GM12874 (cell line): ENCODE measurements around the gene SYT2.

ENCODE experiments used
- TF ChIP-seq, protein P1 (sequence below): IDR thresholded peaks from 2 replicates; pipeline ENCODE4 v1.5.1; 2011; ENCODE audit warnings: low read depth, mild to moderate bottlenecking, control low read depth, low read length, moderate library complexity; ENCODE audit not compliant: insufficient read depth

Gene SYT2

DNA sequence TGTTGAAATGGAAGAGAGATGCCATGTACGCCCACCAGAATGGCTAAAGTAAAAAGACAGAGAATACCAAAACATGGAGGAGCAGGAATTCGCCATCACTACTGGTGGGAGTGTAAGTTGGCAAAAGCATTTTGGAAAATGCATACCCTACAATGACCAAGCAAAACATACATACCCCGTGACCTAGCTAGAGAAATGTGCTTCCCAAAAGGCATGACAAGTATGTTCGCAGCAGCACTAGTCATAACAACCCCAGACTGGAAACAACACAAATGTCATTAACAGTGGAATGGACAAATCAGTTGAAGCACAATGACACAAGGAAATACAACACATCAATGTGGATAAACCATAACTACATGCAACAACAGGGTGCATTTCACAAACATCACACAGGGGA, 27.2 kb downstream of the SYT2 start:
- TF ChIP-seq, protein P1, sequence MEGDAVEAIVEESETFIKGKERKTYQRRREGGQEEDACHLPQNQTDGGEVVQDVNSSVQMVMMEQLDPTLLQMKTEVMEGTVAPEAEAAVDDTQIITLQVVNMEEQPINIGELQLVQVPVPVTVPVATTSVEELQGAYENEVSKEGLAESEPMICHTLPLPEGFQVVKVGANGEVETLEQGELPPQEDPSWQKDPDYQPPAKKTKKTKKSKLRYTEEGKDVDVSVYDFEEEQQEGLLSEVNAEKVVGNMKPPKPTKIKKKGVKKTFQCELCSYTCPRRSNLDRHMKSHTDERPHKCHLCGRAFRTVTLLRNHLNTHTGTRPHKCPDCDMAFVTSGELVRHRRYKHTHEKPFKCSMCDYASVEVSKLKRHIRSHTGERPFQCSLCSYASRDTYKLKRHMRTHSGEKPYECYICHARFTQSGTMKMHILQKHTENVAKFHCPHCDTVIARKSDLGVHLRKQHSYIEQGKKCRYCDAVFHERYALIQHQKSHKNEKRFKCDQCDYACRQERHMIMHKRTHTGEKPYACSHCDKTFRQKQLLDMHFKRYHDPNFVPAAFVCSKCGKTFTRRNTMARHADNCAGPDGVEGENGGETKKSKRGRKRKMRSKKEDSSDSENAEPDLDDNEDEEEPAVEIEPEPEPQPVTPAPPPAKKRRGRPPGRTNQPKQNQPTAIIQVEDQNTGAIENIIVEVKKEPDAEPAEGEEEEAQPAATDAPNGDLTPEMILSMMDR, result no peak

DNA sequence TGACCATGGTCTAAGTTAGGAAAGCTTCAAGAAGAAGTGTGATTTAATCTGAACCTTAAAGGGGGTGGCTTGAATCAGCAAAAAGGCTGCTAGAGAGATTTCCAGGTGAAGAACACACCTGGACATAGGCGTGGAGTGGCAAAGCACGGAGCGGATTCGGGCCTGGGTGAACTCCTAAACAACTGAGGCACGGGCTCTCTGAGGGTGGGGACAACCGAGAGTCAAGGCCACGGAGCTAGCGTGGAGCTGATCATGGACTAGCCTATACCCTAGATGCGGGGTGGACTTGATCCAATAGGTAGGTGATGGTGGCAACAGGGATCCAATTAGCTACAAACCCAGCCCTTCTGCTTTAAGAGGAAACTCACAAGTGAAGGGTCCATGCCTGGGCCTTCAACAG, 27.8 kb downstream of the SYT2 start:
- TF ChIP-seq, protein P1, result no peak

DNA sequence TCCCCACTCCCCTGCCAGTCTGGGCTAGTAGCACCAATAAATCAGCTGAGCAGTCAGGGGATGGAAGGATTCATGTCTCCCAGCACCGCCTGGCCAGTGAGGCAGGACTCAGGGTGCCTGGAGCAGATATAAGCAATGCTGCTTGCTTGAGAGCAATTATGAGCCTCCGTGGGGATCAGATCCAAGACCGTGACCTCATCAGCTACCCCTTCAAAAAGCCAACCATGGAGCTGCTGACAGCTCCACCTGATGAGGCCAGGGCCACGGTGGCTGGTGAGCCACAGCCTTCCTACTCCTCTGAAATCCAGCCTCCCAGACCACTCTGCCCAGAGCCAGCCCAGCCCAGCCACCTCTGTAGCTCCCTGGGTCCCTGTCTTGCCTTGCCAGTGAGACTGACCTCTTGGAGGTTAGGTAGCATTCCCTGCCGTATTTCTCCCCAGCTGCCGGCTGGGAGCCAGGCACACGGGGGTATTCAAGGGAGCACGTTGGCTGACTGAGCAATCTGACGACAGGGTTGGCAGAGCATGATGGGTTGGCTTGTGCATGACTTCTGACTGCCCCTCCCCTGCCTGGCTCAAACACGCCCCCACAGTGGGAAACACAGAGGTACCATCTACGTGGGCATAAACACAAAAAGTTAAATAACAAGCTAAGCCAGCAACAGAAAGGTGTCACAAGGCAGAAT, 28.4 kb downstream of the SYT2 start:
- TF ChIP-seq, protein P1, result no peak

DNA sequence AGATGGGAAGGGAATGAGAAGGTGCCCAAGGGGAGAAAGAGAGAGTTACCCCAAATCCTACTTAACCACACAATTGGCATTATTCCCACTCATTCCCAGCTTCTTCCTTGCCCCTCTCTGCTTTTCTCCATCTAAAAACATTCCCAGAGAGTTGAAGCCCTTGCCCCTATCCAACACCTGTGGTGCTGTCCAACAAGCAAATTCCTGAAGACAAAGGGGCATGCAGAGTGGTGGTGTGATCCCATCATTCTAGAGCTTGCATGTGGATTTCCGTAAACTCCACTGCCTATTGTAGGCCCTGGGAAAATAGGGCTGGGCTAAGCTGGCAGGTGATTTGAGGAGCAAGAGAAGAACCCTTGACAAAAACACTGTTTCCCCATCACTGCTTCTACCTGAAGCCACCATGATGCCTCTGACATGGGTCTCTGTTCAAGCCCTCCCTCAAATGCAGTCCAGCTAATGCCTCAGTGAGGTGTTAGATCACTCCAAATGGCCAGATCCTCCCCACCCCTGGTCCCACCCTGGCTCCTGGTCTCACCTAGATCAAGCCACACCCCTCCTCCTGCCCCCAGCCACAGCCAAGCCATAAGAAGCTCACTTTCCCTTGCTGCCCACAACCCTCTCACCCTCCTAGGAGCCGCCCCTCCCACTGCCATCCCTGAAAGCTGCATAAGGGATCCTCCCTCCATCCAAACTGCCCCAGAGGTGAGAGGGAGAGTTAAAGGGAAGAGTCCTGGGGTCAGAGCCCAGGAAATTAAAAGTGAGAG, 29.5 kb downstream of the SYT2 start:
- TF ChIP-seq, protein P1, result no peak

DNA sequence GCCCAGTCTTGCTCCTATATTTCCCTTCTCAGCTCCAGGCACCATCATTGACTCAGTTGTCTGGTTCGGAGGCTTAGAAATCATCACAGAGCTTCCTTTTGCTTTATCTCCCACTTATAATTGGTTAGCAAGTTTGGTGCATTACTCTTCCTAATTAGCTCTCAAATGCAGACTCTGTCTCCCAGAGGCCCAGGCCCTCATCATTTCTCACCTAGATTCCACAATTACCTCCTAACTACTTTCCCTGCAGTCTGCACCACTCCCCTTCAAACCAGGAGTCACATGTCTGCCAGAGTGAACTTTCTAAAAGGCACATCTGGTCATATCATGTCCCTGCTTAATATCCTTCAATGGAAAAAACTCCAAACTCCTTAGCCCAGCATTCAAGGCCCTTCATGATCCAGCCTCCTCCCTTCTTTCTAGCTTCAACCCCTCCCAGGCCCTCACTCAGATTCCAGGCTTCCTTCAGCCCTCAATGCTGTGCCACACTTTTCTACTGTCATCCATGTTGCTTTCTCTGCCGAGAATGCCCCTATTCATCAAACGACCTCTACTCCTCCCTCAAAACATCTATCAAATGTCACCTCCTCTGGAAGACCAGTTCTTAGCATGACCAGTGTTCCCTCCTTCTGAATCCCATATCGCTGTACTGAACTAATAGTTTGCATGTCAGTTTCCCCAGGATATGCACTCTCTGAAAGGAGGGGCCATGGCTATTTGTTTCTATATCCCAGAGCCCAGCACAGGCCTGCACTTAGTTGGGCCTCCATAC, 30.7 kb downstream of the SYT2 start:
- TF ChIP-seq, protein P1, result no peak

DNA sequence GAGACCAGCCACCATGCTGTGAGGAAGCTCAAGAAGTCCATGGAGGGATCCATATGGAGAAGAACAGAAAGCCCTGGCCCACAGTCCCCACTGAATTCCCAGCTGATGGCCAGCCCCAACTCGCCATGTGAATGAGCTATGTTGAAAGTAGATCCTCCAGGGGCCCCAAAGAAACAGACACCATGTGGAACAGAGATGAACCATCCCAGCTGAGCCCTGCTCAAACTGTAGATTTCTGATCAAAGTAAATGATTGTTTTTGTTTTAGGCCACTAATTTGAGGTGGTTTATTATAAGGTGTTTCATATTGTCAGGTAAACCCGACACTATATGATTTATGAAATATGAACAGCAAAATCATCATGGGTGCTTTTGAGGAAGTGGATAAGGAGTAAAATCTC, 32.8 kb downstream of the SYT2 start:
- TF ChIP-seq, protein P1, result no peak

DNA sequence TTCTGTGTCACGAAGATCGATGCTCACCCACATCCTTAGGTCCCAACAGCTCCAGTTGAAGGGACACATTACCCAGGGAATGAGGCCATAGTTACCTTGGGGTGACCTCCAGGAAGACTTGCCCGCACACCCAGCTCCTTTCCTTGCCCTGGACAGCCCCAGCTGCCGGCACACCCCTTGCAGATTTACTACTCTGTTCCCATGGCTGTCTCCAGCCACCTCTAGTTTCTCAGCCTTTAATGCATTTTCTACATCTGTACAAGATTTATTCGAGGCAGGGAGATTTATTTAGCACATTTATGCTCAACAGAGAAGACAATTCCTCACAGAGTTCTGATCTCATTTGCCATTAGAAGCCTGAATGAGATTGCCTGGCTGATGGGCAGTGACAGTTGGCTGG, 36.7 kb downstream of the SYT2 start:
- TF ChIP-seq, protein P1, result no peak
